Left lung (tissue), 10 donors: ENCODE data around the gene FLYWCH2. TPM values are rescaled to one million over a fixed set of nuclear protein-coding genes. Genes with fewer than 3 reads are reported as not detected.

Source experiments
- ATAC-seq: fragments of 200-7000 bp; cut with Tn5 transposase; one replicate; pipeline ENCODE4 v1.9.1; 2020; ENCODE audit warnings: moderate library complexity
- DNase-seq, 4 donors: peaks; one replicate each; pipeline ENCODE4 v3.0.0-alpha.2; 2013 to 2020
- H3K27ac ChIP-seq, 2 donors: fragments of 200-600 bp; sonication (generic) in 1 of 2; one replicate each; pipeline versions ENCODE4 v1.5.0 to v1.8.0; 2020 to 2021
- H3K27me3 ChIP-seq, 2 donors: fragments of 200-600 bp; sonication (generic) in 1 of 2; one replicate each; pipeline versions ENCODE4 v1.5.0 to v1.8.0; 2020 to 2021
- H3K36me3 ChIP-seq, 2 donors: fragments of 200-600 bp; sonication (generic) in 1 of 2; one replicate each; pipeline versions ENCODE4 v1.5.0 to v1.8.0; 2020 to 2021
- H3K4me1 ChIP-seq, 2 donors: fragments of 200-600 bp; one replicate each; pipeline ENCODE4 v1.8.0; 2021
- H3K4me3 ChIP-seq, 2 donors: fragments of 200-600 bp; sonication (generic) in 1 of 2; one replicate each; pipeline versions ENCODE4 v1.5.0 to v1.8.0; 2020 to 2021; ENCODE audit warnings: mild to moderate bottlenecking in 1 of 2
- H3K9me3 ChIP-seq, 2 donors: fragments of 200-600 bp; sonication (generic) in 1 of 2; one replicate each; pipeline versions ENCODE4 v1.5.0 to v1.8.0; 2020 to 2021
- intact Hi-C, 2 donors: fragments of 100-400 bp; cut with DNase I; formaldehyde crosslinking; loops; one replicate each; pipeline versions ENCODE4 v1.11.2 to v1.14.2; 2022
- polyA plus RNA-seq, 6 donors: library from polyadenylated mRNA; unstranded; fragments of 120-200 nt; gene quantifications; one replicate each; pipeline ENCODE4 v1.2.1, GENCODE V29; 2013; ENCODE audit not compliant: insufficient read length in 6 of 6
- total RNA-seq, 2 donors: library from RNA; stranded (reverse); fragmentation: NEBNext Ultra II Directional; extraction: Animal tissue kit (Norgen Biotek cat#: 25700); gene quantifications; one replicate each; pipeline ENCODE4 v1.2.1, GENCODE V29; 2021
- TF ChIP-seq, protein P1 (sequence below), 2 donors: fragments of 200-600 bp; sonication (generic) in 1 of 2; IDR thresholded peaks; one replicate each; pipeline versions ENCODE4 v1.5.0 to v1.8.0; 2021; ENCODE audit warnings: antibody characterized with exemption in 2 of 2
- donor health status: DM: no; HTN: yes; CAD: no.
- donor health status: DM: no; HTN: no; CAD: no.

FLYWCH2 gene
- total and polyA plus RNA-seq, 8 donors, result 15.6 to 24.5 (median 20.9) TPM

GRCh38 chr16:2946649-2947048, 63.6 kb downstream of the FLYWCH2 start:
- Histone ChIP-seq H3K9me3 (no peaks in the 10 kb centered on the region), H3K4me1 (no peaks in the 10 kb centered on the region), H3K4me3 (no peak overlapping the region), H3K27me3 (no peaks in the 10 kb centered on the region), H3K36me3 (peaks cover 0 to 50% of the 10 kb centered on the region in 2 donors), H3K27ac (no peak overlapping the region)
- intact Hi-C loops, result no loop called here
- TF ChIP-seq, protein P1, sequence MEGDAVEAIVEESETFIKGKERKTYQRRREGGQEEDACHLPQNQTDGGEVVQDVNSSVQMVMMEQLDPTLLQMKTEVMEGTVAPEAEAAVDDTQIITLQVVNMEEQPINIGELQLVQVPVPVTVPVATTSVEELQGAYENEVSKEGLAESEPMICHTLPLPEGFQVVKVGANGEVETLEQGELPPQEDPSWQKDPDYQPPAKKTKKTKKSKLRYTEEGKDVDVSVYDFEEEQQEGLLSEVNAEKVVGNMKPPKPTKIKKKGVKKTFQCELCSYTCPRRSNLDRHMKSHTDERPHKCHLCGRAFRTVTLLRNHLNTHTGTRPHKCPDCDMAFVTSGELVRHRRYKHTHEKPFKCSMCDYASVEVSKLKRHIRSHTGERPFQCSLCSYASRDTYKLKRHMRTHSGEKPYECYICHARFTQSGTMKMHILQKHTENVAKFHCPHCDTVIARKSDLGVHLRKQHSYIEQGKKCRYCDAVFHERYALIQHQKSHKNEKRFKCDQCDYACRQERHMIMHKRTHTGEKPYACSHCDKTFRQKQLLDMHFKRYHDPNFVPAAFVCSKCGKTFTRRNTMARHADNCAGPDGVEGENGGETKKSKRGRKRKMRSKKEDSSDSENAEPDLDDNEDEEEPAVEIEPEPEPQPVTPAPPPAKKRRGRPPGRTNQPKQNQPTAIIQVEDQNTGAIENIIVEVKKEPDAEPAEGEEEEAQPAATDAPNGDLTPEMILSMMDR (IDR thresholded peaks at IDR 0.05), result no peak
- DNase-seq (no peak), ATAC-seq (no peak)

Other genes starting within 250 kb of the FLYWCH2 start
- gene KCTD5, start 200.7 kb upstream of the FLYWCH2 start, total RNA-seq, result 10 to 100 TPM; 21.3 to 28.3 TPM
- 10 to 100 TPM; 18.4 to 24.0 (median 21.0) TPM for gene KCTD5, start 200.7 kb upstream of the FLYWCH2 start, polyA plus RNA-seq
- gene PRSS27, start 163.0 kb upstream of the FLYWCH2 start, total RNA-seq, result under 1 TPM; 0.45 to 0.70 TPM
- gene PRSS27, start 163.0 kb upstream of the FLYWCH2 start, polyA plus RNA-seq, result 1 to 10 TPM; 1.9 to 3.3 (median 2.5) TPM
- gene SRRM2, start 130.6 kb upstream of the FLYWCH2 start, total RNA-seq, result 100 to 1,000 TPM; 536 to 562 TPM
- 100 to 1,000 TPM; 574 to 710 (median 657) TPM for gene SRRM2, start 130.6 kb upstream of the FLYWCH2 start, polyA plus RNA-seq
- gene ELOB, start 105.9 kb upstream of the FLYWCH2 start, total RNA-seq, result 100 to 1,000 TPM; 200 to 205 TPM
- gene ELOB, start 105.9 kb upstream of the FLYWCH2 start, polyA plus RNA-seq, result 100 to 1,000 TPM; 133 to 224 (median 180) TPM
- not detected for gene PRSS33, start 95.7 kb upstream of the FLYWCH2 start, total RNA-seq
- under 1 TPM; 0.13 to 0.75 (median 0.25) TPM for gene PRSS33, start 95.7 kb upstream of the FLYWCH2 start, polyA plus RNA-seq
- not detected for gene PRSS41, start 84.7 kb upstream of the FLYWCH2 start, total RNA-seq
- not detected for gene PRSS41, start 84.7 kb upstream of the FLYWCH2 start, polyA plus RNA-seq
- gene PRSS21, start 66.0 kb upstream of the FLYWCH2 start, total RNA-seq, result 1 to 10 TPM in 1 of 2 donors, under 1 TPM in 1; 0.90 to 2.5 TPM
- under 1 TPM in 4 of 6 donors, not detected in 2; 0.25 to 0.38 (median 0.28) TPM for gene PRSS21, start 66.0 kb upstream of the FLYWCH2 start, polyA plus RNA-seq
- 1 to 10 TPM in 1 of 2 donors, under 1 TPM in 1; 0.61 to 1.4 TPM for gene ZG16B, start 52.9 kb upstream of the FLYWCH2 start, total RNA-seq
- gene ZG16B, start 52.9 kb upstream of the FLYWCH2 start, polyA plus RNA-seq, result 1 to 10 TPM in 1 of 6 donors, under 1 TPM in 5; 0.27 to 1.2 (median 0.55) TPM
- gene PRSS22, start 25.0 kb upstream of the FLYWCH2 start, total RNA-seq, result 10 to 100 TPM; 15.7 to 16.7 TPM
- 10 to 100 TPM; 11.9 to 17.3 (median 14.8) TPM for gene PRSS22, start 25.0 kb upstream of the FLYWCH2 start, polyA plus RNA-seq
- 10 to 100 TPM; 29.3 to 29.4 TPM for gene FLYWCH1, start 28.7 kb downstream of the FLYWCH2 start, total RNA-seq
- 10 to 100 TPM; 17.2 to 42.9 (median 23.0) TPM for gene FLYWCH1, start 28.7 kb downstream of the FLYWCH2 start, polyA plus RNA-seq
- not detected for gene KREMEN2, start 81.1 kb downstream of the FLYWCH2 start, total RNA-seq
- under 1 TPM in 5 of 6 donors, not detected in 1; 0.17 to 0.36 (median 0.20) TPM for gene KREMEN2, start 81.1 kb downstream of the FLYWCH2 start, polyA plus RNA-seq
- 10 to 100 TPM; 17.2 to 20.1 TPM for gene PAQR4, start 86.1 kb downstream of the FLYWCH2 start, total RNA-seq
- 10 to 100 TPM in 5 of 6 donors, 1 to 10 TPM in 1; 9.5 to 16.1 (median 13.8) TPM for gene PAQR4, start 86.1 kb downstream of the FLYWCH2 start, polyA plus RNA-seq
- 10 to 100 TPM; 13.9 to 14.3 TPM for gene PKMYT1, start 97.2 kb downstream of the FLYWCH2 start, total RNA-seq
- 10 to 100 TPM; 15.9 to 21.8 (median 18.6) TPM for gene PKMYT1, start 97.2 kb downstream of the FLYWCH2 start, polyA plus RNA-seq
- gene CLDN9, start 129.7 kb downstream of the FLYWCH2 start, total RNA-seq, result 1 to 10 TPM in 1 of 2 donors, under 1 TPM in 1; 0.85 to 2.2 TPM
- 1 to 10 TPM; 5.0 to 6.5 (median 6.0) TPM for gene CLDN9, start 129.7 kb downstream of the FLYWCH2 start, polyA plus RNA-seq
- gene CLDN6, start 135.0 kb downstream of the FLYWCH2 start, total RNA-seq, result 1 to 10 TPM in 1 of 2 donors, not detected in 1; 2.3 TPM
- 100 to 1,000 TPM in 5 of 6 donors, 10 to 100 TPM in 1; 95.0 to 140 (median 116) TPM for gene CLDN6, start 135.0 kb downstream of the FLYWCH2 start, polyA plus RNA-seq
- gene TNFRSF12A, start 137.2 kb downstream of the FLYWCH2 start, total RNA-seq, result 100 to 1,000 TPM; 118 to 126 TPM
- gene TNFRSF12A, start 137.2 kb downstream of the FLYWCH2 start, polyA plus RNA-seq, result 1 to 10 TPM; 2.6 to 5.4 (median 4.2) TPM
- gene HCFC1R1, start 140.7 kb downstream of the FLYWCH2 start, total RNA-seq, result 10 to 100 TPM; 45.4 to 66.6 TPM
- gene HCFC1R1, start 140.7 kb downstream of the FLYWCH2 start, polyA plus RNA-seq, result 10 to 100 TPM; 25.1 to 37.6 (median 31.9) TPM
- gene THOC6, start 140.8 kb downstream of the FLYWCH2 start, total RNA-seq, result 10 to 100 TPM; 24.0 to 38.7 TPM
- 10 to 100 TPM; 23.9 to 34.8 (median 26.9) TPM for gene THOC6, start 140.8 kb downstream of the FLYWCH2 start, polyA plus RNA-seq
- gene BICDL2, start 153.7 kb downstream of the FLYWCH2 start, total RNA-seq, result 10 to 100 TPM; 10.8 to 18.1 TPM
- 1 to 10 TPM; 2.5 to 5.5 (median 3.2) TPM for gene BICDL2, start 153.7 kb downstream of the FLYWCH2 start, polyA plus RNA-seq
- gene MMP25, start 163.3 kb downstream of the FLYWCH2 start, total RNA-seq, result 10 to 100 TPM in 1 of 2 donors, 1 to 10 TPM in 1; 2.4 to 91.9 TPM
- 1 to 10 TPM; 1.8 to 3.5 (median 2.2) TPM for gene MMP25, start 163.3 kb downstream of the FLYWCH2 start, polyA plus RNA-seq
- gene IL32, start 182.4 kb downstream of the FLYWCH2 start, total RNA-seq, result 100 to 1,000 TPM; 132 to 310 TPM
- 10 to 100 TPM; 59.4 to 86.9 (median 64.9) TPM for gene IL32, start 182.4 kb downstream of the FLYWCH2 start, polyA plus RNA-seq
- not detected for gene ZSCAN10, start 216.1 kb downstream of the FLYWCH2 start, total RNA-seq
- under 1 TPM in 1 of 6 donors, not detected in 5; 0.13 TPM for gene ZSCAN10, start 216.1 kb downstream of the FLYWCH2 start, polyA plus RNA-seq
- 10 to 100 TPM in 1 of 2 donors, 1 to 10 TPM in 1; 9.7 to 11.8 TPM for gene ZNF205, start 229.4 kb downstream of the FLYWCH2 start, total RNA-seq
- gene ZNF205, start 229.4 kb downstream of the FLYWCH2 start, polyA plus RNA-seq, result 10 to 100 TPM; 13.3 to 17.6 (median 17.1) TPM